ENCODE measurements around the gene NCF4. TPM values are rescaled to one million over a fixed set of nuclear protein-coding genes. Genes with fewer than 3 reads are reported as not detected.

NCF4 gene
- total RNA-seq, 6 experiments from 2014 or later: not detected

- no peak for DNase-seq
- no peak within 1 kb of the TSS for H3K4me3 Mint-ChIP-seq
- H3K27me3 Mint-ChIP-seq (ENCODE audit: insufficient read depth): peaks cover 80% of the 10 kb centered on the region
- TF ChIP-seq CTCF (IDR thresholded peaks at IDR 0.05): no peak
- H3K27ac Mint-ChIP-seq: no peak within 1 kb of the TSS
- H3K4me1 Mint-ChIP-seq (ENCODE audit: low read depth): no peaks in the 10 kb centered on the region
- H3K36me3 Mint-ChIP-seq (ENCODE audit: low read depth): no peaks in the 10 kb centered on the region
- H3K9me3 Mint-ChIP-seq: no peaks in the 10 kb centered on the region
Observed at GRCh38 chr22:36816636-36817524, 43.9 kb upstream of the NCF4 start, which contains the start of gene PVALB. Gene PVALB (minus strand): TSS chr22:36817035. CDS start chr22:36817005, 30 bp downstream.

- no peaks in the 10 kb centered on the region for H3K9me3 Mint-ChIP-seq
- H3K4me3 Mint-ChIP-seq: no peak overlapping the region
- peaks cover 82% of the 10 kb centered on the region for H3K27me3 Mint-ChIP-seq (ENCODE audit: insufficient read depth)
- DNase-seq: no peak
- no peaks in the 10 kb centered on the region for H3K4me1 Mint-ChIP-seq (ENCODE audit: low read depth)
- no peaks in the 10 kb centered on the region for H3K36me3 Mint-ChIP-seq (ENCODE audit: low read depth)
- TF ChIP-seq CTCF (IDR thresholded peaks at IDR 0.05): no peak
- no peak overlapping the region for H3K27ac Mint-ChIP-seq
Observed at GRCh38 chr22:36817525-36817848, 43.3 kb upstream of the NCF4 start.

GRCh38 chr22:36818010-36818642 is 42.7 kb upstream of the NCF4 start:
- Mint-ChIP-seq H3K36me3 (ENCODE audit: low read depth) (no peaks in the 10 kb centered on the region), H3K9me3 (no peaks in the 10 kb centered on the region), H3K27ac (no peak overlapping the region), H3K27me3 (ENCODE audit: insufficient read depth) (peaks cover 76% of the 10 kb centered on the region), H3K4me1 (ENCODE audit: low read depth) (no peaks in the 10 kb centered on the region), H3K4me3 (no peak overlapping the region)
- no peak for DNase-seq
- TF ChIP-seq CTCF (IDR thresholded peaks at IDR 0.05): no peak

- peaks cover 73% of the 10 kb centered on the region for H3K27me3 Mint-ChIP-seq (ENCODE audit: insufficient read depth)
- no peak for DNase-seq
- no peak overlapping the region for H3K4me3 Mint-ChIP-seq
- no peaks in the 10 kb centered on the region for H3K9me3 Mint-ChIP-seq
- TF ChIP-seq CTCF (IDR thresholded peaks at IDR 0.05): no peak
- H3K4me1 Mint-ChIP-seq (ENCODE audit: low read depth): no peaks in the 10 kb centered on the region
- no peaks in the 10 kb centered on the region for H3K36me3 Mint-ChIP-seq (ENCODE audit: low read depth)
- no peak overlapping the region for H3K27ac Mint-ChIP-seq
Observed at GRCh38 chr22:36819112-36819511, 41.7 kb upstream of the NCF4 start.

GRCh38 chr22:36822581-36822980 is 38.2 kb upstream of the NCF4 start:
- no peak for DNase-seq
- Mint-ChIP-seq H3K4me1 (ENCODE audit: low read depth) (no peaks in the 10 kb centered on the region), H3K4me3 (no peak overlapping the region), H3K9me3 (no peaks in the 10 kb centered on the region), H3K36me3 (ENCODE audit: low read depth) (no peaks in the 10 kb centered on the region), H3K27ac (no peak overlapping the region), H3K27me3 (ENCODE audit: insufficient read depth) (peaks cover 56% of the 10 kb centered on the region)
- no peak for TF ChIP-seq CTCF (IDR thresholded peaks at IDR 0.05)

Data from HFFc6 (cell line).